ENCODE results near the gene MAP7D3. TPM values are rescaled to one million over a fixed set of nuclear protein-coding genes. Genes with fewer than 3 reads are reported as not detected.

MAP7D3 gene
- total and polyA plus RNA-seq, 2 donors (not counting 1 experiment from before 2014, with no cell fraction given), result 19.0 to 30.7 TPM

GRCh38 chrX:136183917-136184316 is 67.3 kb downstream of the MAP7D3 start:
- Histone ChIP-seq H3K4me1 (ENCODE audit: control insufficient read depth, extremely low read depth, insufficient read depth, low read length) (peaks cover 3% of the 10 kb centered on the region), H3K36me3 (ENCODE audit: control insufficient read depth, insufficient read depth, low read length) (no peaks in the 10 kb centered on the region), H3K27me3 (ENCODE audit: control insufficient read depth, insufficient read depth, low read length) (no peaks in the 10 kb centered on the region), H3K79me2 (ENCODE audit: control insufficient read depth, insufficient read depth, low read length) (no peaks in the 10 kb centered on the region), H3K9ac (ENCODE audit: insufficient read depth, low read length) (no peak overlapping the region), H3K4me2 (ENCODE audit: extremely low read depth, insufficient read depth, low read length) (no peak overlapping the region), H3K27ac (ENCODE audit: insufficient read depth, low read length) (no peak overlapping the region), H4K20me1 (ENCODE audit: control insufficient read depth, extremely low read depth, insufficient read depth, low read length) (no peaks in the 10 kb centered on the region), H3K4me3 (replicated peaks in 1 of 4; ENCODE audit: control extremely low read depth in 1 of 4, insufficient read depth in 1 of 4, low read depth in 3 of 4, low read length in 4 of 4) (no peak overlapping the region), H2AFZ (ENCODE audit: low read length) (no peak overlapping the region), H3K9me3 (ENCODE audit: control insufficient read depth, insufficient read depth, low read depth, low read length) (no peaks in the 10 kb centered on the region)
- TF ChIP-seq EZH2 (IDR thresholded peaks at IDR 0.05; ENCODE audit: low read length, missing control alignments) (no peak), CTCF (conservative IDR thresholded peaks at IDR 0.05 in 1 of 2, IDR thresholded peaks at IDR 0.05 in 1 of 2; ENCODE audit: low read depth in 1 of 2, low read length in 2 of 2) (no peak)
- DNase-seq (ENCODE audit: low read depth in 2 of 2), result peak in 1 of 2 donors; percentile 65

GRCh38 chrX:136183172-136183571 is 68.0 kb downstream of the MAP7D3 start:
- no peak for TF ChIP-seq CTCF (conservative IDR thresholded peaks at IDR 0.05 in 1 of 2, IDR thresholded peaks at IDR 0.05 in 1 of 2; ENCODE audit: low read depth in 1 of 2, low read length in 2 of 2)
- no peak for TF ChIP-seq EZH2 (IDR thresholded peaks at IDR 0.05; ENCODE audit: low read length, missing control alignments)
- Histone ChIP-seq H2AFZ (ENCODE audit: low read length) (no peak overlapping the region), H3K79me2 (ENCODE audit: control insufficient read depth, insufficient read depth, low read length) (no peaks in the 10 kb centered on the region), H3K27me3 (ENCODE audit: control insufficient read depth, insufficient read depth, low read length) (no peaks in the 10 kb centered on the region), H3K27ac (ENCODE audit: insufficient read depth, low read length) (no peak overlapping the region), H3K4me2 (ENCODE audit: extremely low read depth, insufficient read depth, low read length) (no peak overlapping the region), H3K4me1 (ENCODE audit: control insufficient read depth, extremely low read depth, insufficient read depth, low read length) (peaks cover 3% of the 10 kb centered on the region), H3K36me3 (ENCODE audit: control insufficient read depth, insufficient read depth, low read length) (no peaks in the 10 kb centered on the region), H3K9ac (ENCODE audit: insufficient read depth, low read length) (no peak overlapping the region), H4K20me1 (ENCODE audit: control insufficient read depth, extremely low read depth, insufficient read depth, low read length) (no peaks in the 10 kb centered on the region), H3K4me3 (replicated peaks in 1 of 4; ENCODE audit: control extremely low read depth in 1 of 4, insufficient read depth in 1 of 4, low read depth in 3 of 4, low read length in 4 of 4) (no peak overlapping the region), H3K9me3 (ENCODE audit: control insufficient read depth, insufficient read depth, low read depth, low read length) (no peaks in the 10 kb centered on the region)
- no peak for DNase-seq (ENCODE audit: low read depth in 2 of 2)

GRCh38 chrX:136182414-136182813 is 68.8 kb downstream of the MAP7D3 start:
- Histone ChIP-seq H3K27me3 (ENCODE audit: control insufficient read depth, insufficient read depth, low read length) (no peaks in the 10 kb centered on the region), H3K27ac (ENCODE audit: insufficient read depth, low read length) (no peak overlapping the region), H3K79me2 (ENCODE audit: control insufficient read depth, insufficient read depth, low read length) (no peaks in the 10 kb centered on the region), H4K20me1 (ENCODE audit: control insufficient read depth, extremely low read depth, insufficient read depth, low read length) (no peaks in the 10 kb centered on the region), H3K9me3 (ENCODE audit: control insufficient read depth, insufficient read depth, low read depth, low read length) (no peaks in the 10 kb centered on the region), H3K4me3 (replicated peaks in 1 of 4; ENCODE audit: control extremely low read depth in 1 of 4, insufficient read depth in 1 of 4, low read depth in 3 of 4, low read length in 4 of 4) (no peak overlapping the region), H3K4me2 (ENCODE audit: extremely low read depth, insufficient read depth, low read length) (no peak overlapping the region), H3K4me1 (ENCODE audit: control insufficient read depth, extremely low read depth, insufficient read depth, low read length) (peaks cover 3% of the 10 kb centered on the region), H2AFZ (ENCODE audit: low read length) (no peak overlapping the region), H3K9ac (ENCODE audit: insufficient read depth, low read length) (no peak overlapping the region), H3K36me3 (ENCODE audit: control insufficient read depth, insufficient read depth, low read length) (no peaks in the 10 kb centered on the region)
- TF ChIP-seq CTCF (conservative IDR thresholded peaks at IDR 0.05 in 1 of 2, IDR thresholded peaks at IDR 0.05 in 1 of 2; ENCODE audit: low read depth in 1 of 2, low read length in 2 of 2), result no peak
- TF ChIP-seq EZH2 (IDR thresholded peaks at IDR 0.05; ENCODE audit: low read length, missing control alignments), result no peak
- DNase-seq (ENCODE audit: low read depth in 2 of 2), result peak in 1 of 2 donors; percentile 78
